ENCODE measurements around the gene PCAT6. TPM values are rescaled to one million over a fixed set of nuclear protein-coding genes. Genes with fewer than 3 reads are reported as not detected.
"Not testable (repeated sequence)": the region's sequence is repeated elsewhere in the genome, so short reads cannot be mapped to it uniquely, and the experiment has no call there.

PCAT6 gene
- total RNA-seq, 4 donors from 2014 or later: 3.4 to 5.1 (median 4.3) TPM

GRCh38 chr1:202818819-202819218 is 8.1 kb downstream of the PCAT6 start:
- no peak for DNase-seq (ENCODE audit: low spot score in 2 of 2)
- TF ChIP-seq CTCF (IDR thresholded peaks at IDR 0.05) (no peak), POLR2A (IDR thresholded peaks at IDR 0.05) (no peak)
- intact Hi-C loops (cut with DNase I; ENCODE audit: low total_unique reads): no loop called here
- WGBS, 2 donors: 69 to 73% methylated on average over 1 of the region's 1 CpG
- H3K4me3 ChIP-seq (ENCODE audit: low read depth, poor library complexity, severe bottlenecking): no peak overlapping the region

GRCh38 chr1:202821467-202821866 is 10.7 kb downstream of the PCAT6 start:
- intact Hi-C loops (cut with DNase I; ENCODE audit: low total_unique reads): loop anchor here (10.0 kb wide), 1 partner anchor 723 kb away; no protein-coding TSS in a partner anchor
- 30 to 44% methylated on average over 2 of the region's 2 CpGs for WGBS, 2 donors
- TF ChIP-seq POLR2A (IDR thresholded peaks at IDR 0.05) (no peak), CTCF (IDR thresholded peaks at IDR 0.05) (no peak)

GRCh38 chr1:202825748-202826147 is 15.0 kb downstream of the PCAT6 start:
- TF ChIP-seq POLR2A (IDR thresholded peaks at IDR 0.05) (no peak), CTCF (IDR thresholded peaks at IDR 0.05) (no peak)
- no peak for DNase-seq (ENCODE audit: low spot score in 2 of 2)
- intact Hi-C loops (cut with DNase I; ENCODE audit: low total_unique reads): loop anchor here (10.0 kb wide), 1 partner anchor 719 kb away; no protein-coding TSS in a partner anchor
- WGBS, 2 donors: 80 to 86% methylated on average over 7 of the region's 7 CpGs
- no peak overlapping the region for H3K4me3 ChIP-seq (ENCODE audit: low read depth, poor library complexity, severe bottlenecking)

More at GRCh38 chr1:202821467-202821866, 10.7 kb downstream of the PCAT6 start:
- DNase-seq (ENCODE audit: low spot score in 2 of 2): no peak
- no peak overlapping the region for H3K4me3 ChIP-seq (ENCODE audit: low read depth, poor library complexity, severe bottlenecking)

- WGBS, 2 donors: 95% methylated on average over 9 of the region's 9 CpGs
- not testable (repeated sequence) for H3K4me3 ChIP-seq (ENCODE audit: low read depth, poor library complexity, severe bottlenecking); DNase-seq (ENCODE audit: low spot score in 2 of 2)
- intact Hi-C loops (cut with DNase I; ENCODE audit: low total_unique reads): loop anchor here (10.0 kb wide), 1 partner anchor 716 kb away; no protein-coding TSS in a partner anchor
Observed at GRCh38 chr1:202829223-202829622, 18.5 kb downstream of the PCAT6 start.

- WGBS, 2 donors: 72 to 87% methylated on average over 3 of the region's 3 CpGs
- TF ChIP-seq CTCF (IDR thresholded peaks at IDR 0.05) (no peak), POLR2A (IDR thresholded peaks at IDR 0.05) (no peak)
- no peak for DNase-seq (ENCODE audit: low spot score in 2 of 2)
- intact Hi-C loops (cut with DNase I; ENCODE audit: low total_unique reads): no loop called here
- H3K4me3 ChIP-seq (ENCODE audit: low read depth, poor library complexity, severe bottlenecking): no peak overlapping the region
Observed at GRCh38 chr1:202831906-202832305, 21.2 kb downstream of the PCAT6 start.

GRCh38 chr1:202834771-202835547 is 24.2 kb downstream of the PCAT6 start:
- no peak overlapping the region for H3K4me3 ChIP-seq (ENCODE audit: low read depth, poor library complexity, severe bottlenecking)
- WGBS, 2 donors: 47 to 53% methylated on average over 10 of the region's 10 CpGs
- TF ChIP-seq CTCF (IDR thresholded peaks at IDR 0.05) (no peak), POLR2A (IDR thresholded peaks at IDR 0.05) (no peak)
- DNase-seq (ENCODE audit: low spot score in 2 of 2): no peak
- intact Hi-C loops (cut with DNase I; ENCODE audit: low total_unique reads): no loop called here
